ENCODE measurements around the gene MEGF9. TPM values are rescaled to one million over a fixed set of nuclear protein-coding genes. Genes with fewer than 3 reads are reported as not detected.

The MEGF9 gene
- total RNA-seq, 1 donor from 2014 or later: 28.0 TPM

DNA sequence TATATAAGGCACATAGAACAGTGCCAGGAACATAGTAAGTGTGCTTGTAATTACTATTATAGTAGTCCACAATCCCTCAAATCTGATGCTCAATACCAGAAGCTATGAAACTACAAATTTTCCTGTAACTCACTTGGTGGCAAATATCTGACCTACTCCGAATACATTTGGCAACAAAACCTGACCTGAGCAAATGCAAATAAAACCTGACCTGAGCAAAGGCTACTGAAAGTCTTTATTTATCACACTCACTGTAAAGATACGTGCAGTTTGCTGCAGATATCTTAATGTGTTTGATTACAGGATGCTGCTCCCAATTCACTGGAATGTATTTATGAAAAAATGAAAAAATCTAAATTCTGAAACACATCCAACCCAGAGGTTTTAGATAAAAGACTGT lies 7.1 kb downstream of the MEGF9 start:
- DNase-seq (ENCODE audit: low read depth): no peak

DNA sequence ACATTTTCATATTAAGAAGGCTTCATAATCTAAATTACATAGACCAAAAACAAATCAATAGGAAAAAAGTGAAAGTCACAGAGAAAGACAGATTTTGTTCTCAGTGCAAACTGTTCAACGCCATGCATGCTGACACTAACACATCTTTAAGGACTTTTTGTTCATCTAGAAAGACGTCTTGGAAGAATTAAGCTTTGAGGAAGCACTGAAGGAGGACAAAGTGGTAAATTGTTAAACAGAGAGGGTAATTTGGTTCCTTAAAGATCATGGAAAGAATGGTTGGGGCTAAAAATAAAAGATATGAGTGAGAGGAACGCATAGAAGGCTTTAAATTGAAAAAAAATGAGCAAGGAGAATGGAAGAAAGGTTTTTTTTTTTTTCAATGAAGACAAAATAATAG lies 9.1 kb downstream of the MEGF9 start:
- DNase-seq (ENCODE audit: low read depth): no peak

DNA sequence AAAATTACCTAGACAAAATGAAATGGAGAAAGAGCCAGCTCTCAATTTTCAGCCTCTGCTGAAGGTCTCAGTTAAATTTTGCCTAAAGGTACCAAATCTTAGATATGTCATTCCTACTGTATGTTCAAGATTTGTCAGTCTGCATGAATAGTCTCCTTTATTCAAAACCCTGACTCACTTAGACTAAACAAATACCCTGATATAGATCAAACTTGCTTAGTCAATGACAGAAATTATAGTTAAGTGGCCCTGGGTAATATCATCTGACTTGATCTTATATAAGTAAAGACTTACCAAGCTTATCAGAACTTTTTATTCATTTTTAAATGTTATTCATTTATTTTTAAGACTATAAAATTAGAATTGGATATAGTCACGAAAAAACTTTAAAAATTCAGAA lies 12.2 kb downstream of the MEGF9 start:
- no peak for DNase-seq (ENCODE audit: low read depth)

DNA sequence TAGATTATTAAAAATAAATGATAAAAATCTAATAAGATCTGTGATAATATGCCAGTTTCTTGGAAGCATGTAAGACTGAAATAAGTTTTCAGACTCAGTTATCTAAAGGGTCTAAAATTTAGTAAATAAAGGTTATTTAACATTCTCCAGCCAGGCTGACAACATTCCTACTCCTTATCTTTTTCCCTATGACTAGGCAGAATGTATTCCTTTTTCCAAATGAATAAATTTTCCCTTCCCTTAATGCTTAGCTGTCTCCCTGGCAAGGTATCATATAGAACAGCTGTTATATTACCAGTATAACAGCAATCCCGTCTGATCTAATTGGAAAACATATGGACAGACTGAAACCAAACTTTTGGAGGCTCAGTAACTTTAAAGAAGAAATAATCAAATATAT lies 13.0 kb downstream of the MEGF9 start:
- DNase-seq (ENCODE audit: low read depth): no peak

DNA sequence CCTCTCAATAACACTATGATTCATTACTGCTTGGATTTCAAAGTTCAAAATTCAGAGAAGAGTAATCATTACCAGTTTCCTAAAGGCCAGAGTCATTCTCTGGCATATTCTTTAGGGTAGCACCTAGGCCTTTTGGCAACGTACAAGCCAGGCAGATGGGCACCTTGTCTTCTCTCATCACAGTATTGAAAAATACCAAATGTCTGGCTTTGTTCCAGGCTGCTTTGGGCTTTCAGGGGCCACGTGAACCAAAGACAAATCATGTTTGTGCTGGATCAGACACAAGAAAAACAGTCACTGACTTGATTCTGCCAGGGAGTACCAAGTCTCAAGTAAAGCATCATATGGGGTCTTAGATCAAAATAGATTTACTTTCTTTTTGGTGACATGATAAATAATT lies 15.5 kb downstream of the MEGF9 start:
- no peak for DNase-seq (ENCODE audit: low read depth)

DNA sequence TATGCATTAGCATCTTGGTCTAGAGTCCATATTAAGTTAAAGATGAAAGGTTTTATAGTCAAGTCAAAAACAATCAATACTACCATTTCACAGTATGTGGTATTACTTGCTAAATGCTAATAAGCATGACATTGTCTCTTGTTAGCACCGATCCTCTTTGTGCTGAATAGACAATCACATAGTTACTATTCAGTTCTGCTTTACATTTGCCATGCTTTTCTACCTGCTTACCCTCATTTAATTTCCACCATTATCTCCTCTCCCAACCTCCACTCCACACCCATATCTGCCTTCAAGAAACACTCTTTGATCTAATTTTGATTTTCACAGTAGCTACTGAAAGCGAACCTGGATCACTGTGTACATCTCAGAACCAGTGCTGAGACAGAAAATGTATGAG lies 16.8 kb downstream of the MEGF9 start:
- no peak for DNase-seq (ENCODE audit: low read depth)

DNA sequence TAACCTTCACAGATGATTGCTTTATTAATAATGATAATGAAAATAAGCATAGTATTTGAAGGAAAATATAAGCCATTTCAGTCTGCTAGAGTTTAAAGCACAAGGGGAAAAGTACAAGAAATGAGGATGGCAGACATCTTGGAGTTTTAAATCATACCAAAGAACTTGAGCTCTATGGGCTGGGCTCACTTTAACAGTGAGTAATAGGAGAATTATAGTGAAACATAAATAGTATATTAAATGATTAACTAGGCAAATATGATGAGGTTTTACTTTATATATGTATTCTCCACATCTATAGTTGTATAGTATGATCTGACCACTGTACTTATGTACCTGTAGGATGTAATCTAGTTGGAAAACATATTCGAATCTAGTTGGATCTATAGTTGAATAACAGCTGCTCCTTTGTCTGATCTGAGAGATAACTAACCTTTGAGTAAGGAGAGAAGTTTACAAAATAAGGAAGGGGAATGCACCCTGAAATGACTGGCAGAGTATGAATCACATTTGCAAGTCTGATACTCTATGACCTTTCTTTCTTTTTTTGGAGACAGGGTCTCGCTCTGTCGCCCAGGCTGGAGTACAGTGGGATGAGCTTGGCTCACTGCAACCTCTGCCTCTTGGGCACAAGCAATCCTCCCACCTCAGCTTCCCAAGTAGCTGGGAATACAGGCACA lies 17.6 kb downstream of the MEGF9 start:
- DNase-seq (ENCODE audit: low read depth): peak; percentile 75

DNA sequence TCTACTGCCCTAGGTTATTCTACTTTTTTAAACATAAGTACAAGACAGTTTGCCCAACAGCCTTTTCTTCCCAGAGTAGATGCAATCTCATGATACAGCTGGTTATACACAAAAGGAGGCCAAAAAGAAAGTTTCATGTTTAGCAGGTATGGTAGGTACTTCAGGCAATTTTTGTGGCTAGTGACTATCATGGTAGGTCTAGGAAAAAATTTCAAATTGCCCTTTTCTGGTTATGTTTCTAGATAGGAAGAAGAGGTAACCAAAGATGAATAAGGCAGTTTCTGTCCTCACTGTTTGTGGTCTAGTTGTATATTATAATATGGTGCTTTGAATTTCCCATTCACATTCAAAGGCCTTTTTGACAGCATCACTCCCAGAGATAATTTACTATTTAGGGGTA lies 19.7 kb downstream of the MEGF9 start:
- DNase-seq (ENCODE audit: low read depth): no peak

DNA sequence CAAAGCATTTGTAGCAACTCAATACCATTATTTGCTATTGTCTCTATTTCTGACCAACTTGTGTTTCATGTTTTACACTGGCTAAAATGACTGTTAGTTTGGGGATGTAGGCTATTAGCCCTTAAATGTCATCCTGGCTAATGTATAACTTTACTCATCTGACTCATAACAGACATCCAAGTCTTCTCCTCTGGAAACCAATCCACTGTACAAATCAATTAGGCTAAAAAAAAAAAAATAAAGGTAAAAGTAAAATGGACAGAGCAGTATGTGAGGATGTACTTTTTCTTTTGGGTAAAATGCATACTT lies 20.6 kb downstream of the MEGF9 start:
- peak; percentile 90 for DNase-seq (ENCODE audit: low read depth)

DNA sequence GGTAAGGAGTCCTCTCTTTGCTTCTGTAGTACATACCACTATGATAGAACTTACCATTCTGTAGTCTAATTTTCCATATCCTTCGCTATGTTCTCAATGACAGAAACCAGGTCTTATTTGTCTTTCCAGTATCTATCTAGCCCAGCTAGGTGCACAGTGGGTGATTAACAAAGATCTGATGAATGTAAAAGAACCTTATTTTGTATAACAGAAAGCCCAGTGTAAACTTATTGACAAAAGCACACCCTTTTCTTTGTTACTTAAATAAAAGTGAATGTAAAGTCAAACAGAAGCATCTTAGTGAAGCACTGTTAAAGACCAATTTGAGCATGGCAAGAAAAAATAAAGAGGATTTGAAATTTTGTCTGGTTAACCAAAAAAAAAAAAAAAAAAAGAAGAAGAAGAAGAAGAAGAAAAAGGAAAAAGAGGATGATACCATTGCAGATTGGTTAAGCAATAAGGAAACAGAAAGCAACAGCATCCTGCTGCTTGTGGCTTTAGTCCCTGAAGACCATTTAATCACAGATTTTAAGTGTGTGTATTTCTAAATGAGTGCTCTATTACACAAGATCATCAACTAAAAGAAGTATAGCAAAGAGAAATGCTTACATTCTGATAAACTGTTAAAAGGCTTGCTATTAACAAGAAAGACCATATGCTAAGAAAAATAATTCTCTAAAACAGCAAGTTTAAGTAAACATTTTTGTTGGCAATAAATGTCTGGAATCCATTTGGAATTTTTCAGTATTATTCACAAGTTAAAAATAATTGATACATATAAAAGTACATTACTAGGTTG lies 21.2 kb downstream of the MEGF9 start:
- peak; percentile 48 for DNase-seq (ENCODE audit: low read depth)

DNA sequence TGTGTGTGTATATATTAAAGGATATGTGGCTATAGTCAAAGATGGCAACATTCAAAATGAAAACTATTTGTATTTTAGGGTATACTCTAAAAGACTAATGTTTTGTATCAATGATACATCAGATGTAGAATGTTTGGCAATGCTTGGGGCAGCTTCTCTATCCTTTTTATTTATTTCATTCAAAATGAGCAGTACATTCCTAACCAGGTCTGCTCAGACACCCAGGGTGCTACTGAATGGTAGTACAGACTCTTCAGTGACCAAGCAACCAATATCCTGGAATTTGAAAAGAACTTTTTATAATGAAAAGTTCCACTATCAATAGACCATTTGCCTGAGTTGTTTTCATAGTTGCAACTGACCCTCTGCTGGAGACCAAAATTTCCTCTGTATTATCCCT lies 23.9 kb downstream of the MEGF9 start:
- no peak for DNase-seq (ENCODE audit: low read depth)

DNA sequence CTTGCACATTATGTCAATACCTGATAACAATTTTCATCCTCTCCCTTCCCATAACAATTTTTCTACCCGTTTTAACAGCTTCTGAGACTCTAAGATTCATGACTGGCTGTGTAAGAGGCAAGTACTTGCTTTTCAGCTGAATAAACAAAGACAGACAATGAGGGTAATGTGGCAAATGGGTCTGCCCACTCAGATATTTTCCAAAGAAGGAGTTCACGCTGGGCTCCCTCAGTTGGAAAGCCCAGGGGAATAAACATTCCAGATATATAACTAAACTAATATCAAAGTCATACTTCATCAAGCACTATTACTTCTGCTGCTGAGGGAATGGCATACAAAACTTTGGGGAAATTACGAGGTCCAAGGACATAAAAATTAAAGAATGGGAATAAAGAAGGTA lies 24.4 kb downstream of the MEGF9 start:
- peak; percentile 72 for DNase-seq (ENCODE audit: low read depth)

DNA sequence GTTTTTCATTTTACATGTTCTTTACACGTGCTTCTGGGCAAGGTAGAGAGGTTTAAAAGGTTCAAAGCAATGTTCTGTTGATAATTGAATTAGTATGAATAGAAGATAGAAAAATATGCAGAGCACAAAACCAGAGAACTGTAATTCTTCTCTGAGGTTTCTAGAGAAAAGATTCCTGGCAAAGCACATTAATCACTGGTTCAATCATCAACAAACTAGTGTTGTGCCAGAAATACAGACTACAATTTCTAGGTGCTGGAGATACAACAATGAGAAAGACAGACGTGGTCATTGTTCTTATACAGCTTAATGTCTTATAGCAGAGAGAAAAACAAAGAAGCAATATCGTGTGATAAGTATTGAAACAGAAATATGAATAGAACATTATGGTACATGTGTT lies 25.5 kb downstream of the MEGF9 start:
- DNase-seq (ENCODE audit: low read depth): peak; percentile 65

DNA sequence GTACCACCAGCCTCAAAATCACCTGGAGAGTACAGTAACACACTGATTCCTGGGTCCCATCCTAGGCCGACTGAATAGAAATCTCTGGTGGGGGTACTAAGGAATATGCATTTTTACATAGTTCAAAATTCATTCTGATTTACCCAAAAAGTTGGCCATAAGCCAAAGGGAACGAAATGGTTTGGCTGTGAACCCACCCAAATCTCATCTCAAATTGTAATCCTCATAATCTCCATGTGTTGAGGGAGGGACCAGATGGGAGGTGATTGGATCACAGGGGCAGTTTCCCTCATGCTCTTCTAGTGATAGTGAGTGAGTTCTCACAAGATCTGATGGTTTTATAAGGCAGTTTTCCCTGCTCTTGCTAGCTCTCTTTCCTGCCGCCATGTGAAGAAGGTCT lies 31.1 kb downstream of the MEGF9 start:
- no peak for DNase-seq (ENCODE audit: low read depth)

DNA sequence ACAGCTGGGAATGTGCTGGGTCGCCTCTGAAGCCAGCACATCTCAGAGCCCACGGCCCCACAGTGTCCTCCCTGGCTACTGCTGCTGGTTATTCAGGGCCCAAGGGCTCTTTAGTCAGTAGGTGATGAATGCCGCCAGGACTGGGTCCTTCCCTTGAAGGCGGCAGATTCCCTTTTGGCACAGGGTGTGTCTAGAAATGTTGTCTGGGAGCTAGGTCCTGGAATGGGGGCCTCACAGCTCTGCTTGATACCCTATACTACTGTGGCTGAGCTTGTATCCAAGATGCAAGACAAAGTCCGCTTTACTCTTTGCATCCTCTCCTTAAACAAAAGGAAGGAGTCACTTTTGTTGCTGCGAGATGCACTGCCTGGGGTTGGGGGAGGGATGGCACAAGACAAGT lies 33.1 kb downstream of the MEGF9 start:
- DNase-seq (ENCODE audit: low read depth): no peak

DNA sequence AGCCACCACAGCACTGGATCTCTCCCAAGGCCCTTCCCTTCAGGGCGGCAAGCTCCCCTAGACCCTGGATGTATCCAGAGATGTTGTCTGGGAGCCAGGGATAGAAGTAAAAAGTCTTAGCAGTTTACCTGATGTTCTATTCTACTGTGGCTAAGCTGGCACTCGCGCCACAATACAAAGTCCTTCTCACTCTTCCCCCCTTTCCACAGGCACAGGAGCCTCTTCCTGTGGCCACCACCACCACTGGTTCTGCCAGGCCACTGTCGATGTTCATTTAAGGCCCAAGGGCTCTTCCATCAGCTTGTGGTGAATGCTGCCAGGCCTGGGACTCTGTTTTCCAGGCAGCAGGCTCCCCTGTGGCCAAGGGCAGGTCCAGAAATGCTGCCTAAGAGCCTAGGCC lies 33.7 kb downstream of the MEGF9 start:
- no peak for DNase-seq (ENCODE audit: low read depth)

DNA sequence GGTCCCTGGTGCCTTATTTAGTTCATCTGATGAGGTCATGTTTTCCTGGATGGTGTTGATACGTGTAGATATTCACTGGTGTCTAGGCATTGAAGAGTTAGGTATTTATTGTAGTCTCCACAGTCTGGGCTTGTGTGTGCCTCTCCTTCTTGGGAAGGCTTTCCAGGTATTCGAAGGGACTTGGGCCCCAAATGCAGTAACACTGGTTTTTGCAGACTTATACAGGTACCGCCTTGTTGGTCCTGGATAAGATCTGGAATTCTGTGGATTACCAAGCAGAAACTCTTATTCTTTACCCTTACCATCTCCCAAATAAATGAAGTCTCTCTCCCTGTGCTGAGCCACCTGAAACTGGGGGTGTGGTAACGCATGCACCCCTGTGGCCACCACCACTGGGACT lies 34.1 kb downstream of the MEGF9 start:
- DNase-seq (ENCODE audit: low read depth): no peak

DNA sequence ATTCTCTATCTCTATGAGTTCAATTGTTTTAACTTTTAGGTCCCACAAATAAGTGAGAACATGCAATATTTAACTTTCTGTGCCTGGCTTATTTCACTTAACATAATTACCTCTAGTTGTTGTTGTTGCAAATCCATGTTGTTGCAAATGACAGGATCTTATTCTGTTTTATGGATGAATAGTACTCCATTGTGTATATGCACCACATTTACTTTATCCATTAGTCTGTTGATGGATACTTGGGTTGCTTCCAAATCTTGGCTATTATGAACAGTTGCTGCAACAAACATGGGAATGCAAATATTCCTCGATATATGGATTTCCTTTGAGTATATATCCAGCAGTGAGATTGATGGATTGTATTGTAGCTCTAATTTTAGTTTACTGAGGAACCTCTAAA lies 36.3 kb downstream of the MEGF9 start:
- no peak for DNase-seq (ENCODE audit: low read depth)

DNA sequence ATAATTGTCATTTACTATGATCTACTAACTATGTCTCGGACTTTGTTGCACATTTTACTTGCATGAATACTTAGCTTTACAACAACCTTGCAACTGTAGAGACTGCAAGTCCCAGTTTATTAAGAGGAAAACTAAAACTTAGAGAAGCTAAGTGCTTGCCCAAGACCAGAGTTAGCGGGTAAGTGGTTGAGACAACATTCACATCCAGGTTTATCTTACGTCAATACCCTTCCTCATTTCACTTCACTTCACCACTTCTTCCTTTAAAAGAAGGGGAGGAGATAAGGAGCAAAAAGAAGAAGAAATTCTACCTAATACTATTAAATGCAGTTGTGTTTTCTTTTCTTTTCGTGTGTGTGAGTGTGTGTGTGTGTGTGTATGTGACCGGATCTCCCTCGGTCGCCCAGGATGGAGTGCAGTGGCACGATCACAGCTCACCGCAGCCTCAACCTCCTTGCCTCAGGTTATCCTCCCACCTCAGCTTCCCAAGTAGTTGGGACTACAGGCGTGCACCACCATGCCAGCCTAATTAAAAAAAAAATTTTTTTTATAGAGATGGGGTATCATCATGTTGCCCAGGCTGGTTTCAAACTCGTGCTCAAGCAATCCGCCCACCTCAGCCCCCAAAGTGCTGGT lies 37.4 kb downstream of the MEGF9 start:
- no peak for DNase-seq (ENCODE audit: low read depth)

DNA sequence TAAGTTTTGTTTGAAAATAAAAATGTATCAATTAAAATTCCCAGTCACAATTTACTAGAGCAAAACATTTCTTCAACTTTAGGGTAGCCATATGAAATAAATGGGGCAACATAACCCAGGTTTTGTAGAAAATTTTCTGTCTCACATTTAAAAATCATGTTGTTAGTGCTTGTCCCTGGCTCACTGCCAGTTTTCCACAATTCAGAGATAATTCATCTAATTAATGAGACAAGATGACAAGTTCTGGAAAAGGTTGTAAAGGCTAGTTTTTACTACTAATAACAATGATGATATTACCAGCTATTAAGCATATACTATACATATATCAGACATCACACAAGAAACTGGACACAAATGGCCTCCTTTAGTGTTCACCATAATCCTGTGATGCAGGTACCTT lies 45.9 kb downstream of the MEGF9 start:
- DNase-seq (ENCODE audit: low read depth): no peak

DNA sequence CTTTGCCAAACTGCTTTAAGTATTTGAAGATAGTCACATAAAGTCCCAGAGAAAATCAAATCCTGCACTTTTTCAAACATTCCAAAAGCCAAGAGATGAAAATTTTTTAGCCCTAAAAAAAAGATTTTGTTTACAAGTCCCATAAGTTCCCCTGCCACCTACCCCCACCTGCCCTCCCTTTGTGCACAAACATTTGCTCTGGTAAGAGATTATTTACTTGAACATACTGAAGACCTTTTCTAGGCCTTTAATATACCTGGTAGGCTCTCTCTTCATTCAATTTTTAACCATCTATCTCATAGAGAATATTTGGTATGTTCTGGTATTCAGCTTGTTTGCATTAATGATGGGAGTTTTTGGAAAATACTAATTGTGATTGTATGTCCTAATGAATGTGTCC lies 50.3 kb downstream of the MEGF9 start:
- no peak for DNase-seq (ENCODE audit: low read depth)

DNA sequence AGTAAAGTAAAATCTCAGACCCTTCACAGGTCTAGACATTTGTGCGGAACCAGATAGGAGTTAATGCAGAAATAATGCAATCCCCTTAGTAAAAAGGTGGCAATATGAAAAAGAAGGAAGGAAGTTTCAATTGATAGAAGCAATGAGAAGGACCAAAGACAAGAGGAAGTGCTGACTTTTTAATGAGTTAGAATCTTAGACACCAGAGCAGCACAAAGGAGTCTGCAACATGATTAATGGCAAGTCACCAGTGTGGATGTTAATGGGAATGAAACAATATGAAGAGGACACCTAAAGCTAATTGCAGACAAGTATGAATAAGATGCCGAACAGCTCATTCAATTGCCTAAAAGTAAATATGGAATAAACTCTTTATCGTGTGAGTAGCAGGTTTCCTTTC lies 50.9 kb downstream of the MEGF9 start:
- no peak for DNase-seq (ENCODE audit: low read depth)

DNA sequence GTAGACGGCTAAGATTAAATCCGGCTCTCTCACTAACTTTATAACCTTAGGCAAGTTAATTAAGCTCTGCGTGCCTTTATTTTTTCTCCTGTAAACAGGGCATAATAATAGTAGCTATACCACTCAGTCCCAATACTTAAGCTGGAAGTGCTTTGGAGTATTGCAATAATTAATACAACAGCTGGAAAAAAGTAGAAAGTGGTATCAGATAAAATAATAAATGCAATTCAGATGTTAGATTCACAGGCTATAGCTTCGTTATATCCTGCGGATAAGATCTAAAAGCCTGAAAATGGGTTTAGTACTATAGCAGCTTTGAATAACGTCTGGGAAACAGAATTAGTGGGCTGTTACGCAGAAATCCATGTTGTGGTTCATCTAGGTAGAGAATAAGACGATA lies 51.8 kb downstream of the MEGF9 start:
- DNase-seq (ENCODE audit: low read depth): no peak

All from renal cortical epithelial cell (primary cell).